Measurements from ENCODE around the gene RPL13A.
"Not testable (repeated sequence)": the region's sequence is repeated elsewhere in the genome, so short reads cannot be mapped to it uniquely, and the experiment has no call there.

The RPL13A gene

DNA sequence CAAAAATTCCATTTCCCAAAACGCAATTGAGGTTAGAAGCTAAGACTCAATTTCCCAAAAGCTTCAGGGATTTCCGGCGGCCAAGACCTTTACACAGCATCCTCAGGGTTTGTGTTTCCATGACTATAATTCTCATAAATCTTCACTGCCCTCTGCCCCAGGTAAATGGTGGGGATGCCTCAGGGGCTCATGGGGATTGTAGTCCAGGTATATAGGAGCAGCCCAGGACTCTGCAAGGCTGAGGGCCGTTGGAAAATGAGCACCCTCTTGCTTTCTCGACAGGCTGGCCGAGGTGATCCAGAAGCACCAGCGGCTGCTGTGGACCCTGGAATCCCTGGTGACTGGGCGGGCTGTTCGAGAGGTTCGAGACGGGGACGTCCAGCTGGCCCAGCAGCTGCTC lies 28.0 kb upstream of the RPL13A start:
- no peaks in the 10 kb centered on the region for H3F3A ChIP-seq (ENCODE audit: low read depth)
- TF ChIP-seq, protein P1, sequence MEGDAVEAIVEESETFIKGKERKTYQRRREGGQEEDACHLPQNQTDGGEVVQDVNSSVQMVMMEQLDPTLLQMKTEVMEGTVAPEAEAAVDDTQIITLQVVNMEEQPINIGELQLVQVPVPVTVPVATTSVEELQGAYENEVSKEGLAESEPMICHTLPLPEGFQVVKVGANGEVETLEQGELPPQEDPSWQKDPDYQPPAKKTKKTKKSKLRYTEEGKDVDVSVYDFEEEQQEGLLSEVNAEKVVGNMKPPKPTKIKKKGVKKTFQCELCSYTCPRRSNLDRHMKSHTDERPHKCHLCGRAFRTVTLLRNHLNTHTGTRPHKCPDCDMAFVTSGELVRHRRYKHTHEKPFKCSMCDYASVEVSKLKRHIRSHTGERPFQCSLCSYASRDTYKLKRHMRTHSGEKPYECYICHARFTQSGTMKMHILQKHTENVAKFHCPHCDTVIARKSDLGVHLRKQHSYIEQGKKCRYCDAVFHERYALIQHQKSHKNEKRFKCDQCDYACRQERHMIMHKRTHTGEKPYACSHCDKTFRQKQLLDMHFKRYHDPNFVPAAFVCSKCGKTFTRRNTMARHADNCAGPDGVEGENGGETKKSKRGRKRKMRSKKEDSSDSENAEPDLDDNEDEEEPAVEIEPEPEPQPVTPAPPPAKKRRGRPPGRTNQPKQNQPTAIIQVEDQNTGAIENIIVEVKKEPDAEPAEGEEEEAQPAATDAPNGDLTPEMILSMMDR (conservative IDR thresholded peaks at IDR 0.05; ENCODE audit: low read length): no peak
- no peaks in the 10 kb centered on the region for H3K9me2 ChIP-seq (replicated peaks; ENCODE audit: low read depth, low read length)
- H3K9ac ChIP-seq (ENCODE audit: low read depth, low read length, poor library complexity, severe bottlenecking): no peak overlapping the region
- H3K36me3 ChIP-seq (ENCODE audit: insufficient read depth, low read length): no peaks in the 10 kb centered on the region; the same call in 1 of the 2 replicates
- H3K4me2 ChIP-seq (ENCODE audit: low read depth, low read length, poor library complexity, severe bottlenecking): no peak overlapping the region
- H4K20me1 ChIP-seq (ENCODE audit: insufficient read depth, low read length, poor library complexity, severe bottlenecking): no peaks in the 10 kb centered on the region
- H3K4me1 ChIP-seq (ENCODE audit: insufficient read depth, low read length, poor library complexity, severe bottlenecking): peaks cover 13% of the 10 kb centered on the region
- no peak overlapping the region for H2AFZ ChIP-seq (ENCODE audit: low read length)
- no peaks in the 10 kb centered on the region for H3K9me3 ChIP-seq (ENCODE audit: insufficient read depth, low read depth, low read length)
- peaks cover 19% of the 10 kb centered on the region for H3K79me2 ChIP-seq (ENCODE audit: insufficient read depth, low read length)
- no peaks in the 10 kb centered on the region for H3K27me3 ChIP-seq (ENCODE audit: insufficient read depth, low read length, poor library complexity, severe bottlenecking)
- no peak overlapping the region for H3K4me3 ChIP-seq (ENCODE audit: low read length, poor library complexity, severe bottlenecking)

DNA sequence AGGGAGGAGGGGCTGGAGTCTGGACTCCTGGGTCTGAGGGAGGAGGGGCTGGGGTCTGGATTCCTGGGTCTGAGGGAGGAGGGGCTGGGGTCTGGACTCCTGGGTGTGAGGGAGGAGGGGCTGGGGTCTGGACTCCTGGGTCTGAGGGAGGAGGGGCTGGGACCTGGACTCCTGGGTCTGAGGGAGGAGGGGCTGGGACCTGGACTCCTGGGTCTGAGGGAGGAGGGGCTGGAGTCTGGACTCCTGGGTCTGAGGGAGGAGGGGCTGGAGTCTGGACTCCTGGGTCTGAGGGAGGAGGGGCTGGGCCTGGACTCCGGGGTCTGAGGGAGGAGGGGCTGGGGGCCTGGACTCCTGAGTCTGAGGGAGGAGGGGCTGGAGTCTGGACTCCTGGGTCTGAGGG lies 26.3 kb upstream of the RPL13A start:
- not testable (repeated sequence) for H3K4me1 ChIP-seq (ENCODE audit: insufficient read depth, low read length, poor library complexity, severe bottlenecking); H3F3A ChIP-seq (ENCODE audit: low read depth); H3K36me3 ChIP-seq (ENCODE audit: insufficient read depth, low read length)

DNA sequence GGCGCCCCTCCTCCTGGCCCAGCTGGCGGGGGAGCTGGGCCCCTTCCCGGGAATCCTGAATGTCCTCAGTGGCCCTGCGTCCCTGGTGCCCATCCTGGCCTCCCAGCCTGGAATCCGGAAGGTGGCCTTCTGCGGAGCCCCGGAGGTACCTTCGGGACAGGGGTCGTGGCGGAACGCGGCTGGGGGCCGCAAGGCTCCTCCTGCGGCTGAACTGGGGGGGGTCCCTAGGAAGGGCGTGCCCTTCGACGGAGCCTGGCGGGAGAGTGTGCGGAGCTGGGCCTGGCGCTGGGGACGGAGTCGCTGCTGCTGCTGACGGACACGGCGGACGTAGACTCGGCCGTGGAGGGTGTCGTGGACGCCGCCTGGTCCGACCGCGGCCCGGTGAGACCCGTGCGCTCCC lies 25.8 kb upstream of the RPL13A start:
- Histone ChIP-seq H3K4me1 (ENCODE audit: insufficient read depth, low read length, poor library complexity, severe bottlenecking) (peaks cover 10% of the 10 kb centered on the region), H3K4me2 (ENCODE audit: low read depth, low read length, poor library complexity, severe bottlenecking) (no peak overlapping the region), H3K27me3 (ENCODE audit: insufficient read depth, low read length, poor library complexity, severe bottlenecking) (no peaks in the 10 kb centered on the region), H3K9ac (ENCODE audit: low read depth, low read length, poor library complexity, severe bottlenecking) (no peak overlapping the region), H3F3A (ENCODE audit: low read depth) (no peaks in the 10 kb centered on the region), H3K36me3 (ENCODE audit: insufficient read depth, low read length) (no peaks in the 10 kb centered on the region; the same call in 1 of the 2 replicates), H3K4me3 (ENCODE audit: low read length, poor library complexity, severe bottlenecking) (no peak overlapping the region), H3K9me3 (ENCODE audit: insufficient read depth, low read depth, low read length) (no peaks in the 10 kb centered on the region), H4K20me1 (ENCODE audit: insufficient read depth, low read length, poor library complexity, severe bottlenecking) (no peaks in the 10 kb centered on the region), H2AFZ (ENCODE audit: low read length) (no peak overlapping the region), H3K9me2 (replicated peaks; ENCODE audit: low read depth, low read length) (no peaks in the 10 kb centered on the region), H3K79me2 (ENCODE audit: insufficient read depth, low read length) (peaks cover 11% of the 10 kb centered on the region; the same call in 1 of the 2 replicates)
- TF ChIP-seq, protein P1 (conservative IDR thresholded peaks at IDR 0.05; ENCODE audit: low read length): no peak
- TF ChIP-seq EZH2phosphoT487 (IDR thresholded peaks at IDR 0.05; ENCODE audit: borderline replicate concordance): no peak

More for the DNA sequence above, 26.3 kb upstream of the RPL13A start:
- not testable (repeated sequence) for H3K9me3 ChIP-seq (ENCODE audit: insufficient read depth, low read depth, low read length); H3K4me2 ChIP-seq (ENCODE audit: low read depth, low read length, poor library complexity, severe bottlenecking); H3K9ac ChIP-seq (ENCODE audit: low read depth, low read length, poor library complexity, severe bottlenecking); H3K27me3 ChIP-seq (ENCODE audit: insufficient read depth, low read length, poor library complexity, severe bottlenecking); H4K20me1 ChIP-seq (ENCODE audit: insufficient read depth, low read length, poor library complexity, severe bottlenecking); H3K4me3 ChIP-seq (ENCODE audit: low read length, poor library complexity, severe bottlenecking); H2AFZ ChIP-seq (ENCODE audit: low read length); H3K9me2 ChIP-seq (replicated peaks; ENCODE audit: low read depth, low read length)
- H3K79me2 ChIP-seq (ENCODE audit: insufficient read depth, low read length): peaks cover 11% of the 10 kb centered on the region; the same call in 1 of the 2 replicates

DNA sequence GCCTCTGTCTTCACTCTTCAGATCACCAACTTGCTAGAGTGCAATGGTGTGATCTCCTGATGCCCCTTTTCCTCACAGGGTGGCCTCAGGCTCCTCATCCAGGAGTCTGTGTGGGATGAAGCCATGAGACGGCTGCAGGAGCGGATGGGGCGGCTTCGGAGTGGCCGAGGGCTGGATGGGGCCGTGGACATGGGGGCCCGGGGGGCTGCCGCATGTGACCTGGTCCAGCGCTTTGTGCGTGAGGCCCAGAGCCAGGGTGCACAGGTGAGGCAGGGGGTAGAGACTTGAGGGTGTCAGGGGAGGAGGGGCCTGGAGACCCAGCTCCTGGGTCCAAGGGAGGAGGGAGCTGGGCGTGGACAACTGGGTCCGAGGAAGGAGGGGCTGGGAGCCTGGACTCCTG lies 24.9 kb upstream of the RPL13A start:
- Histone ChIP-seq H3K9me2 (replicated peaks; ENCODE audit: low read depth, low read length) (no peaks in the 10 kb centered on the region), H3K9me3 (ENCODE audit: insufficient read depth, low read depth, low read length) (no peaks in the 10 kb centered on the region), H3K4me2 (ENCODE audit: low read depth, low read length, poor library complexity, severe bottlenecking) (no peak overlapping the region), H3K79me2 (ENCODE audit: insufficient read depth, low read length) (peaks cover 11% of the 10 kb centered on the region; the same call in 1 of the 2 replicates), H2AFZ (ENCODE audit: low read length) (no peak overlapping the region), H3K36me3 (ENCODE audit: insufficient read depth, low read length) (no peaks in the 10 kb centered on the region; the same call in 1 of the 2 replicates), H3K4me3 (ENCODE audit: low read length, poor library complexity, severe bottlenecking) (no peak overlapping the region), H3K4me1 (ENCODE audit: insufficient read depth, low read length, poor library complexity, severe bottlenecking) (peaks cover 10% of the 10 kb centered on the region), H3F3A (ENCODE audit: low read depth) (no peaks in the 10 kb centered on the region), H3K9ac (ENCODE audit: low read depth, low read length, poor library complexity, severe bottlenecking) (no peak overlapping the region), H4K20me1 (ENCODE audit: insufficient read depth, low read length, poor library complexity, severe bottlenecking) (no peaks in the 10 kb centered on the region), H3K27me3 (ENCODE audit: insufficient read depth, low read length, poor library complexity, severe bottlenecking) (no peaks in the 10 kb centered on the region)
- TF ChIP-seq, protein P1 (conservative IDR thresholded peaks at IDR 0.05; ENCODE audit: low read length): no peak
- no peak for TF ChIP-seq EZH2phosphoT487 (IDR thresholded peaks at IDR 0.05; ENCODE audit: borderline replicate concordance)
